C4-2B (cell line): ENCODE results near the gene ROGDI.

Experiments
- H3K27ac ChIP-seq: fragments of 450-650 bp; 2 replicates; pipeline ENCODE4 v1.5.1; 2017
- ZFX ChIP-seq: fragments of 450-650 bp; IDR thresholded peaks from 2 replicates; pipeline ENCODE4 v1.6.1; 2017
- TF ChIP-seq, protein P1 (sequence below): fragments of 450-650 bp; conservative IDR thresholded peaks from 2 replicates; pipeline ENCODE4 v1.5.1; 2017; ENCODE audit warnings: mild to moderate bottlenecking

Gene ROGDI

DNA sequence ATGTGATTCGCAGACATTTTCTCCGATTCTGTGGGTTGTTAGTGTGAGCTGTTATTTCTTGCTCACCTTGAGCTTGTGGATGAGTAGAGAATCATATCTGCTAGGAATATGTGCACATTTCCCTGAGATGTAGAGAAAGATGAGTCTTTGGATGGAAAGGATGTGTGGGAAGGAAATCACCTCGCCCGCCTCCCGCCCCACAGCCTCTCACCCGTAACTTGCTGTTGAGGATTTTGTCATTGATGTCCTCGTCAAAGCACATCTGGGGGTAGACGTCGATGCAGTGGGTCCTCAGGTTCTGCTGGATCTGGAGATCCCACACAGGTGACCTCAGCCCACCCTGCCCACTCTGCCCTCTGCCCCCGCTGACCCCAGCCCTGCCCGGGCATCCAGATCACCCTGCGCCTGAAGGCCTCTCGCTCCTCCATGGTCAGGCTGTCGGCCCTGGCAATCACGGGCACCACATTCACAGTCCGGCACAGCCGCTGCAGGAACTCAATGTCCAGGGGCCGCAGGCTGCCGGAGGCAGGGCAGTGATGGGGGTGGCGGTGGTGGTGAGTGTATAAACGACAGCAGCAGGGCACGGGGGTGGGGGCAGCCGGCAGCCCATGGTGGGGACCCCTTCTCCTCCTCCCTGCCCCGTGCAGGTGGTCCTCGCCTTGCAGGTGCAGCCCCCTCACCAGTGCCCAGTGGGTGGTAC is 19.0 kb downstream of the ROGDI start:
- TF ChIP-seq, protein P1, sequence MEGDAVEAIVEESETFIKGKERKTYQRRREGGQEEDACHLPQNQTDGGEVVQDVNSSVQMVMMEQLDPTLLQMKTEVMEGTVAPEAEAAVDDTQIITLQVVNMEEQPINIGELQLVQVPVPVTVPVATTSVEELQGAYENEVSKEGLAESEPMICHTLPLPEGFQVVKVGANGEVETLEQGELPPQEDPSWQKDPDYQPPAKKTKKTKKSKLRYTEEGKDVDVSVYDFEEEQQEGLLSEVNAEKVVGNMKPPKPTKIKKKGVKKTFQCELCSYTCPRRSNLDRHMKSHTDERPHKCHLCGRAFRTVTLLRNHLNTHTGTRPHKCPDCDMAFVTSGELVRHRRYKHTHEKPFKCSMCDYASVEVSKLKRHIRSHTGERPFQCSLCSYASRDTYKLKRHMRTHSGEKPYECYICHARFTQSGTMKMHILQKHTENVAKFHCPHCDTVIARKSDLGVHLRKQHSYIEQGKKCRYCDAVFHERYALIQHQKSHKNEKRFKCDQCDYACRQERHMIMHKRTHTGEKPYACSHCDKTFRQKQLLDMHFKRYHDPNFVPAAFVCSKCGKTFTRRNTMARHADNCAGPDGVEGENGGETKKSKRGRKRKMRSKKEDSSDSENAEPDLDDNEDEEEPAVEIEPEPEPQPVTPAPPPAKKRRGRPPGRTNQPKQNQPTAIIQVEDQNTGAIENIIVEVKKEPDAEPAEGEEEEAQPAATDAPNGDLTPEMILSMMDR = no peak
- TF ChIP-seq ZFX = no peak
- H3K27ac ChIP-seq = no peak overlapping the region

DNA sequence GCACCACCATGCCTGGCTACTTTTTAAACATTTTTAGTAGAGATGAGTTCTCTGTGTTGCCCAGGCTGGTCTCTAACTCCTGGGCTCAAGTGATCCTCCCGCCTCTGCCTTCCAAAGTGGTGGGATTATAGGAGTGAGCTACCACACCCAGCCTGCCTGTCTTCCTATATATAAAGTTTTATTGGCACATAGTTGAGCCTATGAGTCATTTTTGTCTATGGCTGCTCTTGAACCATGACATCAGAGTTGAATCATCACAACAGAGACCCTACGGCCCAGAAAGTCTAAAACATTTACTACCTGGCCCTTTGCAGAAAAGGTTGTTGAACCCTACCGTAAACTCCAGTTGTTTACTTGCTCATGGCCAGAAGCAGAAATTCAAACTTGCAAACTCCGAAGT is 22.2 kb downstream of the ROGDI start:
- no peak overlapping the region for H3K27ac ChIP-seq
- TF ChIP-seq, protein P1 = no peak
- TF ChIP-seq ZFX = no peak

DNA sequence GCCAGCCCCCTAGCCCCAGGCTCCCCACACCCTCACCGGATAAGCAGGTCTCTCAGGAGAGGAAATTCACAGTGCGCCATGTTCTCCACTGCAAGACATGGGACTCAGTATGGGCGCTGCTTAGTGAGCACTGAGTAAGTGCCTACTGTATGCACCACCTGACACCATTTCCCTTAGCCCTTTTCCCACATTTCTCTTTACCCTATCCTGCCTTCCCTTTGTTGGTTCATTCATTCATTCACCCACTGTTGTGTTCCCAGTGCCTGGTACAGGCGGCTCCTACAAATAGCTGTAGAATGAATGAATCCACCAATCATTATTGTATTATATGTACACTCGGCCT is 24.4 kb downstream of the ROGDI start:
- H3K27ac ChIP-seq = no peak overlapping the region
- TF ChIP-seq ZFX = no peak
- TF ChIP-seq, protein P1 = no peak

DNA sequence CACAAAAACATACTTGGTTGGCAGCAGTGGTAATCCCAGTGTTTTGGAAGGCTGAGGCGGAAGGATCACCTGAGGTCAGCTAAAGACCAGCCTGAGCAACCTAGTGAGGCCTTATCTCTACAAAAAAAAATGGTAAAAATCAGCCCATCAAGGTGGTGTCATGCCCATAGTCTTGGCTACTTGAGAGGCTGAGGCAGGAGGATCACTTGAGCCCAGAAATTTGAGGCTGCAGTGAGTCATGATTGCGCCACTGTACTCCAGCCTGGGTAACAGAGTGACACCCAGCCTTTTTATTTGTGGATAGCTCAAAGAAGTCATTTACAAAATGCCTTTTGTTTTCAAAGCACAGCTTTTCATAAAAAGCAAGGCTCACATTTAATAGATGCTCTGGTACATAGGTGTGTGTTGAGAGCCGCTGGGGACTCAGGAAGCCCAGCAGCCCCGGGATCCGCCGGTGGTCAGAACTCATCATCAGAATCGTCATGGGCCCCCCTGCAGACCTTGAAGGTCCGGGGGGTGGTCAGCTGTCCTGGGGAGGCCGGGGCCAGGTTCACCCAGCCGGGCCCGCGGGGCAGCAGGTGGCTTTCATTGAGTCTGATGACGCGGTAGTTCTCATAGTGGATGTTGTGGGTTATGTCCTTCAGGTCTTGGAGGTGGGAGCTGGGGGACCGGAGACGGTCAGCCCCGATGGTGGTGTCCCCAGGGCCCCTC is 24.9 kb downstream of the ROGDI start:
- no peak overlapping the region for H3K27ac ChIP-seq
- TF ChIP-seq, protein P1 = no peak
- no peak for TF ChIP-seq ZFX

DNA sequence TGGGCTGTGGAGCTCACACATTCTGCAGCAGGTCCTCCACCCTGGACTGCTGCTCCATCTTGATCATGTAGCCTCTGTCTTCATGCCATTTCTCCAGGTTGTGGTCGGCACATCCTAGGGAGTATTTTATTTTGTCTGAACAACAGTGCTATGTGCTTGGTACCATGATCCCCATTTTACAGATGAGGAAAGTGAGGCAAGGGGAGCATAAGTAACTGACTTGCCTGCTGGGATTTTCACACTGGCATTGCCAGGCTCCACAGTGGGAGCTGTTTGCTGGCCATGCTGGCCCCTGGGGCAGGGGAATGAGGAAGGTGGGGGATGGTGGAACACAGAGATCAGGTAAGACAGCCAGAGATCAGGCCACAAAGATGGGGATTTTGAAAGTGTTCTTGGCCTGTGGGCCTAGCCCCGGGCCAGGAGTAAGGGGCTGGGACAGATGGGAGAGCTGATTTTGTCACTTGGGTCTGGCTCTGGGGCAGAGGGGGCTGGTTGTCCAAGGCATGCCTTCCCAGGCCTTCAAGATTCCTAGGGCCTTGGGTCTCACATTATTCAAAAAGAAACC is 26.2 kb downstream of the ROGDI start:
- TF ChIP-seq, protein P1 = no peak
- TF ChIP-seq ZFX = no peak
- H3K27ac ChIP-seq = no peak overlapping the region

DNA sequence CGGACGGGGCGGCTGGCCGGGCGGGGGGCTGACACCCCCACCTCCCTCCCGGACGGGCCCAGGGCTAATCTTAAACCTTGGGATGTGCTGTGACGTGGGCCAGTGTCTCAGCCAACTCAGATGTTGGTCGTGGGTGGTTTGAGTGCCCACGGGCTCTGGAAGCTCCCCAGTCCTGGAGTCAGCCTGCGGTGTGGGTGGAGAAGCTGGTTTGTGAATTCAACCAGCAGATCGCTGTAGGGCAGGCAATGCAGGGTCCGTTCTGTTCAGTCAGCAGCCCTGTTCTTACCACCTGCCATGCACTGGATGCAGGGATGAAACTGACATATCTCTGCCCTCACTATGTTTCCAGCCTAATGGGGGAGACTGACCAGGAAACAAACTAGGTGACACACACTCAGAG is 27.4 kb downstream of the ROGDI start:
- TF ChIP-seq, protein P1 = no peak
- no peak for TF ChIP-seq ZFX
- no peak overlapping the region for H3K27ac ChIP-seq

DNA sequence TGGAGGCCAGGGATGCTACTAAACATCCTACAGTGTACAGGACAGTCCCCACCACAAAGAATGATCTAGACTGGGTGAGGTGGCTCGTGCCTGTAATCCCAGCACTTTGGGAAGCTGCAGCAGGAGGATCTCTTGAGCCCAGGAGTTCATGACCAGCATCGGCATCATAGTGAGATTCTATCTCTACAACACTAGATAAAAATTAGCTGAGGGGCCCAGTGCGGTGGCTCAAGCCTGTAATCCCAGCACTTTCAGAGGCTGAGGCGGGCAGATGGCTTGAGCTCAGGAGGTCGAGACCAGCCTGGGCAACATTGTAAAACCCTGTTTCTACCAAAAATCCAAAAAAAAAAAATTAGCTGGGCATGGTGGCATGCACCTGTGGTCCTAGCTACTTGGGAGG is 30.1 kb downstream of the ROGDI start:
- H3K27ac ChIP-seq = no peak overlapping the region
- no peak for TF ChIP-seq ZFX
- TF ChIP-seq, protein P1 = no peak
